COLO829 (cell line): Measurements from ENCODE around the gene SLC28A1.

Experiments
- DNase-seq: peaks from one replicate; pipeline ENCODE4 v3.0.0; 2012; ENCODE audit warnings: low spot score

The SLC28A1 gene

DNA sequence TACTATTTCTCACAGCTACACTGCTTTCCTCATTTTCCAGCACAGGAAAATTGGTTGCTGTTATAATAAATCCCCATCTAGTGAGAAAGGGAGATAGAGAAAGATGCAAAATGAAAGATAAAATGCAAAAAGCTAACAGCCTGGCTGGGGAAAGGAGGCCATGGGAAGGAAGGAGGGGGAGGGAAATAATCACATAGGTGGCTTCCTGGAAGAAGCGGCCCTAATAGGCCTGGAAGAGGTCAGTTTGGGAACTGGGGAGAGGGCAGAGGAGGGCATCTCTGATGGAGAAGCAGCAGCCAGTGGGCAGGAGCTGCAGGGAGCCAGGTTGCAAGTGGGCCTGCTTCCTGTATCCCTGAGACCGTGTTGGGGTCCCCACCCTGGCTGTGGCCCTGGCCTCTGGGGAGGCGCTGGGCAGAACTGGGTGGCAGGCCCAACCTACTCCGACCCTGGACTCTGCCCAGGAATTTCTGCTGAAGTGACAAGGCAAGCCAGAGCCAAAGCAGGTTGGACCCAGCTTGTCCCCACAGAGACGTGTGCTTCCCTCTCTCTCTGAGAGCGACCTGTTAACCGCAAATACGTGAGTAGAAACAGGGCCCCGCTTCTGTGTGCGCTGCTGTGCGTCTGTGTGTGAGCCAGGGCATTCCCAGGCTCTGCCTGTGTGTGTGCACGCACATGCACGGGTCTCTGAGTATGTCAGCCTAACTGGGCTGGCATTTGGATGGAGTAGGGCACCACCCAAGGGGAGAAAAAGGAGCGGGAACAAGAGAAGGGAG is 1.9 kb downstream of the SLC28A1 start:
- no peak for DNase-seq

- no peak for DNase-seq
Observed at GRCh38 chr15:84886984-84887299, 2.5 kb downstream of the SLC28A1 start.

GRCh38 chr15:84887938-84888337 is 3.5 kb downstream of the SLC28A1 start:
- no peak for DNase-seq

GRCh38 chr15:84888639-84889038 is 4.2 kb downstream of the SLC28A1 start:
- DNase-seq, result no peak

GRCh38 chr15:84889313-84889990 is 5.0 kb downstream of the SLC28A1 start:
- DNase-seq, result no peak

DNA sequence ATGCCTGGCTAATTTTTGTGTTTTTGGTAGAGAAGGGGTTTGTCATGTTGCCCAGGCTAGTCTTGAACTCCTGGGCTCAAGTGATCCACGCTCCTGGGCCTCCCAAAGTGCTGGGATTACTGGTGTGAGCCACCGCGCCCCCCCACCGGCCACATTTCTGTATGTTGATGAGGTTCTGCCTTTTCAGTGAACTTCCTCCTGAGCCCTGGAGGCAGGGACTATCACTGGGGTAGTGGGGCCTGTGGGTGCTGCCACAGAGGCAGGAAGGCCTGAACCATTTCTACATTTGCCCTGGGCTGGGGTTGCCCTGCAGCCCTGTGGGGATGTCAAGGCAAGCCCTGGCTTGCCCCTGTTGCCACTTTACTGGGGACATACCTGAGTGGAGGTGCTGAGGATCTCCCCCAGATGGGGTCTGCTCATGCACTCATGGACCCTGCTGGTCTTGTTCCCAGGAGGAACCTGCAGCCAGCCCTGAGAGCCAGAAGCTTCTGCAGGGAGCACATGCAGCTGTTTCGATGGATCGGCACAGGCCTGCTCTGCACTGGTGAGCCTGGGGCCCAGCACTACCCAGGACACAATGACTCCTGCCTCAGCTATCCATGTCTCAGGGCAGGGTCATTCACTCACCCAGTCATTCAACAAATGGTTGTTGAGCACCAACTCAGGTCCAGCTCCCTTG is 5.7 kb downstream of the SLC28A1 start:
- DNase-seq, result no peak

DNA sequence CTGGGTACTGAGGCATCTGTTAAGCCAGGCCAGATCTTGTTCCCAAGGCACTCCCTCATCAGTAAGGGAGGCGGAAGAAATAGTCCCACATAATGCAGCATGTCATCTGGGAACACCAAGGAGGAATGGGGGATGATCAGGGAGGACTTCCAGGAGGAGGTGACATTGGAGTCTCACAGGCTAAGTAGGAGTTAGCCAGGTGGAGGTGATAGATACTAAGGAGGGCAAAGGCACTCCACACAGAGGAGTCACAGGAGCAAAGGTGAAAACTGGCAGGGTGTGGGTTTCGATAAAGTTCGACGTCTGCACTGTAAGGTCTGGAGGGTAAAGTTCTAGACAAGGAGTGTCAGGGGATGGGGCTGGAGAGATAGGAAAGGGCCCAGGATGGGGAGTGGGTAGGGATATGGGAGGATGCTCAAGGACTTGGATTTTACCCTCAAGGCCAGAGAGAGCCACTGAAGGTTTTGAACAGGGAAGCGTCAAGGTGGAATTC is 6.3 kb downstream of the SLC28A1 start:
- DNase-seq, result no peak

GRCh38 chr15:84891339-84891738 is 6.9 kb downstream of the SLC28A1 start:
- no peak for DNase-seq

DNA sequence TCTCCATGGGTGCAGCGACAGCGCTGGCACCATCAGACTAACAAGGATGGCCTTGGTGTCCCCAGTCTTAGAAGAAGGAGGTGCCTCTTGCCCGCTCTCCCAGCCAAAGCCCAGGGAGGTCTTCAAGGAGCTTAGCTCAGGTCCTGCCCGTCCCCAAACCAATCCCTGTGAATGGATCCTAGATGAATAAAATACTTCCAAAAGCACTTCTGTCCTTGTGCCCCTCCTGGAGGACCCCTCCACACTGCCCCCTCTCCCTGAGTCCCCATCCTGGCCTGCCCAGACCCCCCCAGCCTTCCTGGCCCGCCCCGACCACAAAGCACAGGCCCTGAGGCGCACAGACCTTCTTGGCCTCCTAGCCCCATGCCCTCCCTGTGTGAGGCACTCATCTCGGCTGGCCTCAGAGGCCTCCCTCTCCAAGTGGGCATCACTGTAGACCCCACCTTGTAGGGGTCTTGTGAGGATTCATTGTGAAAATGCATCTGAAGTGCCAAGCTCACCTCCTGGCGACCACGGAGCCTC is 8.4 kb downstream of the SLC28A1 start:
- DNase-seq, result no peak

DNA sequence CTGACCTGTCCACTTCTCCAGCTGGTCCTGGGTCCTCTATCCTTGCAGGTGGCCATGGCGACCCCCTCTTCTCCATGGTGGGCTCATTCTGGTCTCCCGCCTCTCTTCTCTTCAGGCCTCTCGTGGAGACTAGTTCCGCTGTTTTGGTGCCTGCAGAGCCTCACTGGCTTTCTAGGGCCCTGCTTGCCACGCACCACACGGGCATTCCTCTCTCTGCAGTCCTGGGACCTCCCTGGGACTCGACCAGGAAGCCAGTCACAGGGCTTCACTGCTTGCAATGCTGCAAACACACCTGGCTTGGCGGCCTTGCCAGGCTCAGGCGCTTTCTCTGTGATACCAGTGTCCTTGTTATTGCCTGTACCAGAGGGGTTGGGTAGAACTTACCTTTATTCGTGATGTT is 9.1 kb downstream of the SLC28A1 start:
- DNase-seq, result no peak

DNA sequence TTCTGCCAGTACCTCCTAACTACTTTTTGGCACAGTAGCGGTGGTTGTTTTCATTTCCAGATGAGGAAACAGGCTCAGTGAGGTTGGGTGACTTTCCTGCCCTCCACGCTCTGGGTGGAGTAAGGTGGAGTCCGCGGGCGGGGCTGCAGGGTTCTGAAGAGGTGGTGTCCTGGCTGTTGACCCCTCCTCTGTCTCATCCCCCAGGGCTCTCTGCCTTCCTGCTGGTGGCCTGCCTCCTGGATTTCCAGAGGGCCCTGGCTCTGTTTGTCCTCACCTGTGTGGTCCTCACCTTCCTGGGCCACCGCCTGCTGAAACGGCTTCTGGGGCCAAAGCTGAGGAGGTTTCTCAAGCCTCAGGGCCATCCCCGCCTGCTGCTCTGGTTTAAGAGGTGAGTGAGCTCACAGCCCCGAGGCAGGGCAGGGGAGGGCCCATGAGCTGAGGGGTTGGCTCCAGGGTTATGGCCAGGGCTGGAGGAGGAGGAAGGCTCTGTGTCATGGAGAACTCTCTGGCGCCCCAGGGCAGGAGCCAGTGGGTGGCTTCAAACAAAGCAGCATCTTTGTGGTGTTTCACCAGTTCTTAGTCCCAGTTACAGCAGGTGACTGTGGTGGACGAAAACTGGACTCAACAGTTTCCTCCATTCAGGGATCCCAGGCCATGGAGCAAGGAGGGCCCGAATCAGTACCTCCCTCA is 10.4 kb downstream of the SLC28A1 start:
- no peak for DNase-seq

DNA sequence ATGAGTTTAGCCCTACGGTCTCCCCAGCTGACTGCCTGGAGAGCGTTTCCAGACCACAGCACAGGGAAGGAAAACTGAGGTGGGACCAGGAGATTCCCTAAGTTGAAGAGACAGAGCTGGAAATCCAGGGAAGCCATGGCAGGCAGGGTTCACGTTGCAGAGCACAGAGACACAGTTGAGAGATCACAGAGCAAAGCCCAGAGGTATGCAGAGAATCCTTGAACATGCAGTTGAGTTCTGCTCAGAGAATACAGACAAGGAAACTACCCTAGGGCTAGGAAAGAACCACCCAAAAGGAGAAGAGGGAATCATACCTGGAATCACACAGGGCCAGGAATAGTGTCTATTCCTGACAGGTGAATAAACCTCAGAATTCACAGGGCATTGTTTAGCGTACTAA is 14.3 kb downstream of the SLC28A1 start:
- no peak for DNase-seq

DNA sequence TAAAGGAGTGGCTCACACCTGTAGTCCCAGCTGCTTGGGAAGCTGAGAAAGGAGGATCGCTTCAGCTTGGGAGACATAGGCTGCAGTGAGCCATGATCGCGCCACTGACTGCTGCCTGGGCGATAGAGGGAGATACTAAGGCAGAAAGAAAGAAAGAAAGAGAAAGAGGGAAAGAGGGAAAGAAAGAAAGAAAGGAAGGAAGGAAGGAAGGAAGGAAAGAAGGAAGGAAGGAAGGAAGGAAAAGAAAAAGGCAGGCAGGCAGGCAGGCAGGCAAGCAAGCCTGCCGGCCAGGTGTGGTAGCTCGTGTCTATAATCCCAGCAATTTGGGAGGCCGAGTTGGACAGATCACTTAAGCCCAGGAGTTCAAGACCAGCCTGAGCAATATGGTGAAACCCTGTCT is 15.3 kb downstream of the SLC28A1 start:
- DNase-seq, result no peak

GRCh38 chr15:84901540-84901939 is 17.1 kb downstream of the SLC28A1 start:
- DNase-seq, result no peak

- DNase-seq, result no peak
Observed at GRCh38 chr15:84903751-84904150, 19.3 kb downstream of the SLC28A1 start.

- DNase-seq, result no peak
Observed at GRCh38 chr15:84904419-84904818, 20.0 kb downstream of the SLC28A1 start.

- no peak for DNase-seq
Observed at GRCh38 chr15:84905016-84905916, 20.8 kb downstream of the SLC28A1 start.

DNA sequence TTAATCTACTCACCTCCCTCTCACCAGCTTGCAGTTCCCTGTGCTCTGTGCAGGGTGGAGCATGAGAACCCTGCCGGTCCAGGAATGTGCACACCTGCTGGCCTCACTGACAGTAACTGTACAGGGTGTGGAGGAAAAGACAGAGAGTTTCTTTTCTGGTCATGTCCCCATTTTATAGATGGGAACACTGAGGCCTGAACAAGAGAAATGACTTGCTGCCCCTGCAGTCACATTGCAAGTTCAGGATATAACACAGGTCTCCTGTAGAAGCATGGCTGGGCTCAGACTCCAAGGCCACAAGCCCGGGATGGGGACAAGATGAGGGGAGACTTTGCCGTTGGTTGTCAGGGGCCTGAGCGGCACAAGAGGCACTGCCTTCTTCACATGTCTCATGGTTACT is 23.3 kb downstream of the SLC28A1 start:
- no peak for DNase-seq

DNA sequence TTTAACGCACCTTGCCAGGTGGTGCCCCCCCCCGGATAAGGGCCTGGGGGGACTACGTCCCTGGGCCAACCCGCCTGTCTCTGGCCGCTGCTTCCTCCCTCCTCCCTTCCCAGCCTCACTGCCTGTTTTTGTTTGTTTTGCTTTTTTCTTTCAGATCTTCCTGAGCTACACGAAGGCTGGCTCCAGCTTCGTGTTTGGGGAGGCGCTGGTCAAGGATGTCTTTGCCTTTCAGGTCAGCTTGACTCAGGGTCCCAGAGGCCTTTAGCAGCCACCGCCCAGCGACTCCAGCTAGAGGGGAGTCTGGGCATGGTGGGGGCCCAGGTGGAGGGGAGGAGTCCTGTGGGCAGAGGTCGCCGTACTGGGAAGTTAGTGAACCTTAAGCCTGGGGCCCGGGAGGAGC is 24.1 kb downstream of the SLC28A1 start:
- no peak for DNase-seq

- no peak for DNase-seq
Observed at GRCh38 chr15:84909029-84909428, 24.6 kb downstream of the SLC28A1 start.

DNA sequence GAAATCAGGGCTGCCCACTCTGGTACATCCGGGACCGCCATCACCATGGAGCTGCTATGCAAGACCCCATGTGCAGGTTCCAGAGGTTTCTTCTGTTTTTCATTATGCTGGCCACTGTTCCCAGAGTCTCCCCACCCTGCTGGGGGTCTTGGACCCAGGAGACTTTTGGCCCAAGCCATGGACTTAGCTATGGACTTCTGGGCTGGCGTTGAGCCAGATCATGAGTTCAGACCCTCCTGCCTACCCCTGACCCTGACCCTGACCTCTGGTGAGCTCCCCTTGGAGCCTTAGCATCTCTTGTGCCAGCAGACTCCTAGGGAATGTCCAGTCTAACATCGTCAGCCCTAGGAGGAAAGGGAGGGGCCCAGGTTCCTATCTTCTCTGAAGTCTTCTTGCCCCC is 25.3 kb downstream of the SLC28A1 start:
- DNase-seq, result no peak
